ENCODE measurements around the gene RBM28. TPM values are rescaled to one million over a fixed set of nuclear protein-coding genes. Genes with fewer than 3 reads are reported as not detected.

RBM28 gene
- total and polyA plus RNA-seq, 2 of the 8 experiments (the other 6 are each of a cell fraction or from before 2014, with no cell fraction given) = 12.8 to 65.3 TPM

DNA sequence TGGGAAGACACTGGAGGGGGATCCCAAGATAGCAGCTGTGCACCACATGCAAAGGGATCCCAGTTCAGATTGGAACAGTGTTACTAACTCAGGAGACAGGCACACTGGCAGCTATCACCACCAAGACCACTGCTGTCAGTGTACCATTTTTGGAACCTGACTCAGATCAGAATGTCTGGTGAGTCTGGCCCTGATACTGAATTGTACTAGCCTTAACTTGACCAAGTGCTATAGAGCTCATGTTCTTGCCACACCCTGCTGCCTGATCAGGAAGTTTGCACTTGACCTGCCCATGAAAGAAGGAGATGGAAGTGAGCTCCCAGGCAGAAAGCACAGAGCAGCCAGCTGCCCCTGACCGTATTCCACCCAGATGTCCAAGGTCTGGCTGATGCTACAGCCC is 22.6 kb upstream of the RBM28 start:
- no peak overlapping the region for H3K56ac ChIP-seq (replicated peaks; ENCODE audit: insufficient read length, low read depth, low read length)
- FAIRE-seq (no peak), DNase-seq (ENCODE audit: low read depth in 1 of 2, low spot score in 2 of 2) (no peak)
- no peak overlapping the region for H3K18ac ChIP-seq (ENCODE audit: extremely low read depth, low read length)
- H3K79me2 ChIP-seq (ENCODE audit: control insufficient read depth in 1 of 2, insufficient read depth in 2 of 2, low read length in 2 of 2) = no peaks in the 10 kb centered on the region
- H3K9ac ChIP-seq (replicated peaks in 1 of 4; ENCODE audit: extremely low read depth in 1 of 4, low read depth in 3 of 4, low read length in 3 of 4) = no peak overlapping the region
- H3K4me3 ChIP-seq (ENCODE audit: extremely low read depth in 1 of 4, insufficient read depth in 2 of 4, low read depth in 3 of 4, low read length in 4 of 4) = no peak overlapping the region
- CTCF ChIA-PET (ENCODE audit: partially characterized antibody) = interaction anchor here (0.6 to 10.0 kb wide), 6 partner anchors 12 to 59 kb away, joined by 3 to 89 read pairs (median 3); no protein-coding TSS in a partner anchor
- 65% methylated on average over 1 of the region's 1 CpG; no CpG with 5 or more reads in 1 of the 2 experiments for WGBS, 2 experiments (ENCODE audit: extremely low coverage in 1 of 2, insufficient coverage in 1 of 2, insufficient read length in 1 of 2, insufficient replicate concordance in 2 of 2, low coverage in 1 of 2, low lambda C conversion rate in 2 of 2, missing lambda C conversion rate in 1 of 2)
- no peak overlapping the region for H2BK120ac ChIP-seq (replicated peaks; ENCODE audit: low read depth, low read length)
- H3K9me3 ChIP-seq (ENCODE audit: insufficient read depth in 2 of 2, low read depth in 1 of 2, low read length in 1 of 2) = no peaks in the 10 kb centered on the region
- no peak overlapping the region for H3K23ac ChIP-seq (ENCODE audit: insufficient read length)
- H4K5ac ChIP-seq (ENCODE audit: insufficient read length, low read depth, low read length) = no peak overlapping the region
- no peak overlapping the region for H3K4me2 ChIP-seq (ENCODE audit: insufficient read depth in 1 of 2, low read depth in 2 of 2, low read length in 2 of 2)
- peaks cover 24 to 44% (median 34%) of the 10 kb centered on the region in 4 experiments for H3K27me3 ChIP-seq (replicated peaks in 1 of 4; ENCODE audit: control insufficient read depth in 3 of 4, extremely low read depth in 1 of 4, insufficient read depth in 3 of 4, low read length in 3 of 4)
- no peak for TF ChIP-seq KDM4A (IDR thresholded peaks at IDR 0.05; ENCODE audit: low read depth, low read length, severe bottlenecking)
- TF ChIP-seq TBP (IDR thresholded peaks at IDR 0.05; ENCODE audit: low read depth, low read length) = no peak
- TF ChIP-seq, protein P1, sequence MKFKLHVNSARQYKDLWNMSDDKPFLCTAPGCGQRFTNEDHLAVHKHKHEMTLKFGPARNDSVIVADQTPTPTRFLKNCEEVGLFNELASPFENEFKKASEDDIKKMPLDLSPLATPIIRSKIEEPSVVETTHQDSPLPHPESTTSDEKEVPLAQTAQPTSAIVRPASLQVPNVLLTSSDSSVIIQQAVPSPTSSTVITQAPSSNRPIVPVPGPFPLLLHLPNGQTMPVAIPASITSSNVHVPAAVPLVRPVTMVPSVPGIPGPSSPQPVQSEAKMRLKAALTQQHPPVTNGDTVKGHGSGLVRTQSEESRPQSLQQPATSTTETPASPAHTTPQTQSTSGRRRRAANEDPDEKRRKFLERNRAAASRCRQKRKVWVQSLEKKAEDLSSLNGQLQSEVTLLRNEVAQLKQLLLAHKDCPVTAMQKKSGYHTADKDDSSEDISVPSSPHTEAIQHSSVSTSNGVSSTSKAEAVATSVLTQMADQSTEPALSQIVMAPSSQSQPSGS (IDR thresholded peaks at IDR 0.05; ENCODE audit: low read length) = no peak
- no peak for TF ChIP-seq GABPA (IDR thresholded peaks at IDR 0.05; ENCODE audit: borderline replicate concordance, insufficient read depth, low read length)
- TF ChIP-seq SIX5 (IDR thresholded peaks at IDR 0.05; ENCODE audit: low read depth, low read length) = no peak
- TF ChIP-seq ASH2L (IDR thresholded peaks at IDR 0.05; ENCODE audit: low read length) = no peak
- TF ChIP-seq MAFK (IDR thresholded peaks at IDR 0.05; ENCODE audit: low read depth, low read length) = no peak
- no peak for TF ChIP-seq TEAD4 (IDR thresholded peaks at IDR 0.05; ENCODE audit: low read depth, low read length)
- no peak for TF ChIP-seq SP2 (IDR thresholded peaks at IDR 0.05; ENCODE audit: low read length)
- TF ChIP-seq, protein P2, sequence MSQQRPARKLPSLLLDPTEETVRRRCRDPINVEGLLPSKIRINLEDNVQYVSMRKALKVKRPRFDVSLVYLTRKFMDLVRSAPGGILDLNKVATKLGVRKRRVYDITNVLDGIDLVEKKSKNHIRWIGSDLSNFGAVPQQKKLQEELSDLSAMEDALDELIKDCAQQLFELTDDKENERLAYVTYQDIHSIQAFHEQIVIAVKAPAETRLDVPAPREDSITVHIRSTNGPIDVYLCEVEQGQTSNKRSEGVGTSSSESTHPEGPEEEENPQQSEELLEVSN (IDR thresholded peaks at IDR 0.05) = no peak
- no peak for TF ChIP-seq RXRA (IDR thresholded peaks at IDR 0.05; ENCODE audit: insufficient read depth, low read depth, low read length)
- no peak for TF ChIP-seq NRF1 (IDR thresholded peaks at IDR 0.05; ENCODE audit: low read depth, low read length)
- no peak for TF ChIP-seq HDAC6 (IDR thresholded peaks at IDR 0.05; ENCODE audit: low read depth, low read length)
- no peak overlapping the region for H3K14ac ChIP-seq (ENCODE audit: insufficient read length)
- no peak overlapping the region for H2BK20ac ChIP-seq (ENCODE audit: low read length)
- H2AK5ac ChIP-seq (ENCODE audit: low read depth, low read length) = no peak overlapping the region
- POLR2A ChIA-PET (ENCODE audit: partially characterized antibody) = no interaction called here
- no peaks in the 10 kb centered on the region; a peak in 1 of 7 replicates for H3K4me1 ChIP-seq (replicated peaks in 1 of 4; ENCODE audit: control insufficient read depth in 3 of 4, insufficient read depth in 4 of 4, low read length in 3 of 4)
- no peak overlapping the region for H4K8ac ChIP-seq (ENCODE audit: extremely low read depth, insufficient read depth, low read length)
- no peak overlapping the region for H3K27ac ChIP-seq (ENCODE audit: low read depth, low read length)
- H3K79me1 ChIP-seq (ENCODE audit: low read depth, low read length) = no peaks in the 10 kb centered on the region
- H2BK12ac ChIP-seq (ENCODE audit: low read depth, low read length) = no peak overlapping the region
- H2BK15ac ChIP-seq (ENCODE audit: low read length) = no peak overlapping the region
- H2BK5ac ChIP-seq (ENCODE audit: low read depth, low read length) = no peak overlapping the region
- H3K4ac ChIP-seq (replicated peaks; ENCODE audit: insufficient read length, low read depth, low read length) = no peak overlapping the region
- H3K23me2 ChIP-seq (ENCODE audit: low read depth, low read length) = no peaks in the 10 kb centered on the region; the same call in 1 of the 2 replicates
- H2AFZ ChIP-seq (ENCODE audit: low read length) = no peak overlapping the region
- no peaks in the 10 kb centered on the region for H4K20me1 ChIP-seq (replicated peaks in 1 of 2; ENCODE audit: control insufficient read depth in 1 of 2, insufficient read depth in 2 of 2, low read length in 2 of 2)
- peaks cover 0 to 5% (median 0%) of the 10 kb centered on the region in 4 experiments; a peak in 1 of 8 replicates for H3K36me3 ChIP-seq (ENCODE audit: control insufficient read depth in 2 of 4, insufficient read depth in 4 of 4, low read length in 3 of 4)
- H4K91ac ChIP-seq (replicated peaks; ENCODE audit: insufficient read length, low read length) = no peak overlapping the region
